Stimulated activated CD8-positive, alpha-beta memory T cell treated with anti-CD3 and anti-CD28 coated beads, Interleukin-2, amount 100 ng/mL, for 1 hour (primary cell): Measurements from ENCODE around the gene FAM234A.
"Not testable (repeated sequence)": the region's sequence is repeated elsewhere in the genome, so short reads cannot be mapped to it uniquely, and the experiment has no call there.

Experiments
- DNase-seq, 2 donors: peaks; one replicate each; pipeline ENCODE4 v3.0.0-alpha.2; 2020; ENCODE audit warnings: low read depth in 2 of 2

The FAM234A gene

DNA sequence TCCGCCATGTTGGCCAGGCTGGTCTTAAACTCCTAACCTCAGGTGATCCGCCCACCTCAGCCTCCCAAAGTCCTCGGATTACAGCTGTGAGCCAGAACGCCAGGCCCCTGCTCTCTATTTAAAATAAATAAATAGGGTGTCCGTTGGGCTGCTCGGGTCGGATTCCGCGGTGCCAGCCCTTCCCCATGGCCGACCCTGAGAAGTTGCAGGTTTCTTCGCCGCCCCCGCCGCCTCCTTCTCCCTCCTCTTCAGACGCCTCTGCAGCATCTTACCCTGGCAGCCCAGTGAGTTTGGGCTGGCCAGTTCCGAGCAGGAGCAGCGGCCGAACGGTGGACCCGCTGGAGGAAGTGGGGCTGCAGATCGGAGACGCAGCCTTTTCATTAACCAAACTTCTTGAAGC lies 3.7 kb upstream of the FAM234A start:
- DNase-seq = no peak

DNA sequence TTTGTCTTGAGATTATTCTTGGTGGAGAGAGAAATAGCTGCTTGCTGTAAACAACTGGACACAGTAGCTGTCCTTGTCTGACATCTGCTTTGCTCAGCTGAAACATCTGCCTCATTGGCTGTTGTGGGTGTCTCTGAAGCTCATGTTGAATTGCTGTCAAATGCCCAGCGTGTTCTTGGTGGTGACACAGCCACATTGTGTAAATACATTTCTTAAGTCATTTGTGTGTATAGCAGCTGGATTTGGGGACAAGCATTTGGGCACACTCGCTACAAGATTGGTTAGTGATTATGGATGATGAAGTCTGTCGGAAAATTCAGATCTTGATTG lies 5.3 kb downstream of the FAM234A start:
- DNase-seq = no peak

DNA sequence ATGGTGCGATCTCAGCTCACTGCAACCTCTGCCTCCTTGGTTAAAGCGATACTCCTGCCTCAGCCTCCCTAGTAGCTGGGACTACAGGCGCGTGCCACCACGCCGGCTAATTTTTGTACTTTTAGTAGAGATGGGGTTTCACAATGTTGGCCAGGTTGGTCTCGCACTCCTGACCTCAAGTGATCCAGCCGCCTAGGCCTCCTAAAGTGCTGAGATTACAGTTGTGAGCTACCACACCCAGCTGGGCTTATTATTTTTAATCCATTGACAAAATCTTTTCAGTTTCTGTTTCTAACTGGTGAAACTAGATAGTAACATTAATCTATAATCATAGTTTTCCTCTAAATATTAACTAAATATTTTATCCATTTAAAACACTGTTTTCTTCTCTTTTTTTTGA lies 5.9 kb downstream of the FAM234A start:
- no peak for DNase-seq

DNA sequence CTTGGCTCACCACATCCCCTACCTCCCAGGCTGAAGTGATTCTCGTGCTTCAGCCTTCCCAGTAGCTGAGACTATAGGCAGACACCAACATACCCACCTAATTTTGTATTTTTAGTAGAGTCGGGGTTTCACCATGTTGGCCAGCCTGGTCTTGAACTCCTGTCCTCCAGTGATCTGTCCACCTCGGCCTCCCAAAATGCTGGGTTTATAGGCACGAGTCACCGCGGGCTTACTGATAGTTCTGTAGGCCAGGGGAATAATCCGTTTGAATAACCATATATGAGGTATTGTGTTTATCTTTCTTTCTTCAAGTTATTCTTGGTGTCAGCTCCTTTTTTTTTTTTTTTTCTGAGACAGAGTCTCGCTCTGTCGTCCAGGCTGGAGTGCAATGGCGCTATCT lies 7.7 kb downstream of the FAM234A start:
- no peak for DNase-seq

DNA sequence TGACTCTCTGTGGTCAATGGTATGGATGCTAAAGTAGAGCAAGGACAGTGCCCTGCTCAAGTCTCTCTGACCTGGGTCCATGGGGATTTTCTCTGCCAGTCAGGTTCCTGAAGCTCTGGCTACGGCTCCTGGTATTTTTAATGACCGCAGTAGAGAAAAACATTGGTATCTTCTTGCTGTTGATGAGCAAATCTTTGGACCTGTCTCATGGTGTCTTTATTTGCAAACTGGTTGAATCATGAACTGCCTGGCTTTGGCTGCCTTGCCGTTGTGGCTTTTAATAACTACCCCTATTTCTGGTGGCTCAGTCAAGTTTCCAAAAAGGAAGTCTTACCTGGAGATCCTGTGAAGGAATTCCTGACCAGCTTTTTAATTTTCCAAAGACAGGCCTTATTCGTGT lies 8.7 kb downstream of the FAM234A start:
- DNase-seq = no peak

DNA sequence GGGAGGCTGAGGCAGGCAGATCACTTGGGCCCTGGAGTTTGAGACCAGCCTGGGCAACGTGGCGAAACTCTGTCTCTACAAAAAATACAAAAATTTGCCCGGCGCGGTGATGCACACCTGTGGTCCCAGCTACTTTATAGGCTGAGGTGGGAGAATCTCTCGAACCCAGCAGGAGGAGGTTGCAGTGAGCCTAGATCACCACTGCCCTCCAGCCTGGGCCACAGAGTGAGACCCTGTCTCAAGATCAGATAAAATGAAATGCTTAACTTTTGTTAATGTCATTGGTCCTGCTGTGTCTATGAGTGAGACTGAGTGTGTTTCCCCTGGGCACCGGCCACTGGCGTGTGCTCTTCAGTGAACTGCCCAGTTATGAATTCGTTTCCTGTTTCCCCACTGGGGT lies 10.5 kb downstream of the FAM234A start:
- DNase-seq = no peak

DNA sequence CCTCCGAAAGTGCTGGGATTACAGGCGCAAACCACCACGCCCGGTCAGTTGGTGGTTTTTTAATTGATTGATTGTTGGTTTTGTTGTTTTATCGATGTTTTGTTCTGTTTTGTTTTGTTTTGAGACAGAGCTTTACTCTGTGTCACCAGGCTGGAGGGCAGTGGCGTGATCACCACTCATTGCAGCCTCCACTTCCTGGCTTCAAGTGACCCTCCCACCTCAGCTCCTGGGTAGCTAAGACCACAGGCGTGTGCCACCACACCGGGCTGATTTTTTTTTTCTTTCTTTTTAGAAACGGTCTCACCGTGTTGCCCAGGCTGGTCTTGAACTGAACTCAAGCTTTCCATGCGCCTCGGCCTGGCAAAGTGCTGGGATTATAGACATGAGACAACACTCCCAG lies 12.4 kb downstream of the FAM234A start:
- DNase-seq = no peak

DNA sequence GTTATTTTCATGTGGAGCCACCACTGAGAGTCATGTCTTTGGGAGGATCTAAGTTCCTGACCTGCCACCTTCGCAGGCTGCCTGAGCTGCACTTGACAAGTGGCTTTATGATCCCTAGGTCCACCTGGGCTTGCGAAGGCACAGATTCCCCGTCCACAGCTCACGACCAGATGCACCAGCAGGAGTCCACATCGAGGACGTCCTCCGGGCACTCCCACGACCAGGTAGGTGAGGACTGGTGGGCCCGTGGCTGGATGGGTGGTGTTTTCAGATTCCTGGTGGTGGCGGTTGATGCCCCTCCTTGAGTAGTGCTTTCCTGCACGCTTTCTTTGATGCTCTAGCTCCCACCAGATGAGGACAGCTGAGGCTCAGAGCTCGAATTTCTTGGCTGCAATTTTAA lies 14.8 kb downstream of the FAM234A start:
- DNase-seq = no peak

DNA sequence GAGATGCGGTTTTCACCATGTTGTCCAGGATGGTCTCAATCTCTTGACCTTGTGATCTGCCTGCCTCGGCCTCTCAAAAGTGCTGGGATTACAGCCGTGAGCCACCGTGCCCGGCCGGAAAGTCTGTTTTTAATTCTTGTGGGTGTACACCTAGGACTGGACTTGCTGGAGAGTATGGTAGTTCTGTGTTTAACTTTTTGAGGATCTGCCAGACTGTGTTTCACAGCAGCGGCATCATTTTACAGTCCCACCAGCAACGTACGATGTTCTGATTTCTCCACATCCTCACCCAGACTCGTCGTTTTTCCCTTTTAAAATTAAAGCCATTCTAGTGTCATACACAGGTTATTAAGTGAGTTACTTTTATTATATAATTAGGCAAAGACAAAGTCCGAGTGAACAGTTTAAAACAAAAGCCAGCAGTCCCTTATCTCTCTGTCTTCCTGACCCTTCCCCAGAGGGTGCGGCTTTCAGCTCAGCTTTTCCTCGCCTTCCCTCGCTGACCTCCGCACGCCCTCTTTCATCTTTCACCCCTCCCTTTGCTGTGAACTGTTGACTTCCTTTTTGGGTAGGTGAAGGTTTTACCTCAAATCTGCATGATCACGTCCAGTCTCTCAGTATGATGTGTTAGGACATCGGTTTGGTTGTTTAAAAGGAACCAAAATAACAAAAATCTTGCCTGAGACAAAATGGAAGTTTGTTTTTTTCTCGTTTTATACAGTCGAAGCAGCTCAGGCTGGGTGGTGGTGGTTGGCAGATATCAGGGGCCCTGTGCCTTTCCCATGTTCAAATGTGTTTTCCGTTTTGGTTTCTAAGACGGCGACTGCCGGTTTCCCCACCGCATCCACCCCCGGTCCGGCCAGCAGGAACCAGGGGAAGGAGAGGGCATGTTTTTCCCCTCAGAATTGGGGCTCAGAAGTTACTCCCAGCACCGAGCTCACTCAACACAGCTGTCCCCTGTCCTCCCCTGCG lies 18.0 kb downstream of the FAM234A start:
- DNase-seq = no peak

DNA sequence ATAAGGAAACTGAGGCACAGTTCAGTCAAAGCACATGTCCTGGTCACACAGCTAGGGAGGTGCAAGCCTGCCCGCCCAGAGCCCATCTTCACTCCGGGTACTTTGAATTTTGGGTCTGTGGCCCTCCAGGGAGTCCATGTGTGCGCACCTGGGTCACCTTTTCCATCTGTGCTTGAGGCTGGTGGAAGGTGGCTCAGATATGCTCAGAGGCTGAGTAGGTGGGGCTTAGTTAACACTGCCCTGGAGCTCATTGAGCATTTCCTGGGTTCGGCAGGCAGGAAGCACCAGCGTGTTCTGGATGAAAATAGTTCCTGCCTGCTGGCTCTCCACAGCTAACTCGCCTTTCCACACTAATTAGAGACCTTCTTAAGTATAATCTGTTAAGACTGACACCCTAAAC lies 19.2 kb downstream of the FAM234A start:
- DNase-seq = no peak

DNA sequence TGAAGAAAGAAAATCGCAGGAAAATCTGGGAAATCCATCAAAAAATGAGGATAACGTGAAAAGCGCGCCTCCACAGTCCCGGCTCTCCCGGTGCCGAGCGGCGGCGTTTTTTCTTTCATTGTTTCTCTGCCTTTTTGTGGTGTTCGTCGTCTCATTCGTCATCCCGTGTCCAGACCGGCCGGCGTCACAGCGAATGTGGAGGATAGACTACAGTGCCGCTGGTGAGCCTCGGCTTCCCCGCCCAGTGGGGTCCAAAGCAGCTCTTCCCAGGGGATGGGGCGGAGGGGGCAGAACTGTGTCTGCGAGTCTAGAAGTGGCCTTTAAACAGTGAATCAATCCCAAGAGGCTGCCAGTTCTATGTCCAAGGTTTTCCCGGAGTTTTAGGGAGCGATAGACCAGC lies 19.8 kb downstream of the FAM234A start:
- DNase-seq = no peak

DNA sequence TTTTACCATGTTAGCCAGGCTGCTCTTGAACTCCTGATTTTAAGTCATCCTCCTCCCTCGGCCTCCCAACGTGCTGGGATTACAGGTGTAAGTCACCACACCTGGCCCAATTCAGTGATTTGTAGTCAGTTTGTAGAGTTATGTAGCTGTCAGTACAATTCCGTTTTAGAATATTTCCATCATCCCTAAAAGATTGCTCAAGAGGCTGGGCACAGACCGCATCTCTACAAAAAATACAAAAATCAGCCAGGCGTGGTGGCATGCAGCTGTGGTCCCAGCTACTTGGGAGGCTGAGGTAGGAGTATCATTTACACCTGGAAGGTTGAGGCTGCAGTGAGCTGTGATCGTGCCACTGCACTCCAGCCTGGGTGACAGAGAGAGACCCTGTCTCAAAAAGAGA lies 20.6 kb downstream of the FAM234A start:
- no peak for DNase-seq

DNA sequence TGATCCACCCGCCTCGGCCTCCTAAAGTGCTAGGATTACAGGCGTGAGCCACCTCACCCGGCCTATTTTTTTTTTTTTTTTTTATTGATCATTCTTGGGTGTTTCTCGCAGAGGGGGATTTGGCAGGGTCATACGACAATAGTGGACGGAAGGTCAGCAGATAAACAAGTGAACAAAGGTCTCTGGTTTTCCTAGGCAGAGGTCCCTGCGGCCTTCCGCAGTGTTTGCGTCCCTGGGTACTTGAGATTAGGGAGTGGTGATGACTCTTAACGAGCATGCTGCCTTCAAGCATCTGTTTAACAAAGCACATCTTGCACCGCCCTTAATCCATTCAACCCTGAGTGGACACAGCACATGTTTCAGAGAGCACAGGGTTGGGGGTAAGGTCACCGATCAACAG lies 23.5 kb downstream of the FAM234A start:
- DNase-seq = not testable (repeated sequence)

DNA sequence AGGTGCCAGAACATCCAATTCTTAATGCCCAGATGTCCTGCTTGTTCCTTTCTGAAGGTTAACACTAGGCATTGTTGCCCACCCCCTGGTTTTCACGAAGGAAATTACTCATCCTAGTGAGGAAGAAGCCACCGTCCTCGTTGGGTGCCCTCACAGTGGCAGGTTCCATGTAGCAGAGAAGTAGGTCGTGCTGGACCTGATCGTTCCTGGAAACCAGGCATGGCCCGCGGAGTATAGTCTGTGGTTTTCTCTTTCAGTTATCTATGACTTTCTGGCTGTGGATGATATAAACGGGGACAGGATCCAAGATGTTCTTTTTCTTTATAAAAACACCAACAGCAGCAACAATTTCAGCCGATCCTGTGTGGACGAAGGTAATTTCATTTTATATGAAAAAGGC lies 24.6 kb downstream of the FAM234A start:
- DNase-seq = no peak

DNA sequence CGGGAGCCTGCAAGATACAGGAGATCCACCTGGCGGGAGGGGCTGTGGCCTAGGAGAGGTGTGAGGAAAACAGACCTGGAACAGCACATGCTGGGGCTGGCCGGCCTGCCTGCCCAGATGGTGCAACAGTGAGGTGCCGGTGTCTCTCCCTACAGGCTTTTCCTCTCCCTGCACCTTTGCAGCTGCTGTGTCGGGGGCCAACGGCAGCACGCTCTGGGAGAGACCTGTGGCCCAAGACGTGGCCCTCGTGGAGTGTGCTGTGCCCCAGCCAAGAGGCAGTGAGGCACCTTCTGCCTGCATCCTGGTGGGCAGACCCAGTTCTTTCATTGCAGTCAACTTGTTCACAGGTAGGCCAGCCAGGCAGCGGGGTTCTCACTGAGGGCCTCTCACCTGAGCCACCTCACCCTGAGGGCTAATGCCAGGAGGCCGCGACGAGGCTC lies 25.2 kb downstream of the FAM234A start:
- no peak for DNase-seq

DNA sequence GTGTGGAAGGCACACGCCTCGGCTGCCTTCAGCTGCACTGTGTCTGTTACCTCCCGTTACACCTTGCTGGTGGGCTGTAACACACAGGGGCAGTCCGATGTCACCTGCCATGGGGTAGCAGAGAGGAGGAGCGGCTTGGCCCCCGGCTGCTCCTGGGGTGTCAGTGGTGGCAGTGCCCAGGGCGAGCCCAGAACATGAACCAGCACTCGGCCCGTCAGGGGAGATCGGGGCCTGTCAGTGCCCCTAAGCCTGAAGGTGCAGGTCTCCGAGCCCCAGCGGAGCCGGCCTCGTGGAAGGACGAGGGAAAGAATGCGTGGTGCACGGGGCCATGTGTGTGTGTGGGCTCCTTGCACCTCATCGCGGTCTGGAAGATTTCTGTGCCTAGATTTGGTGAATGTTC lies 25.7 kb downstream of the FAM234A start:
- no peak for DNase-seq

DNA sequence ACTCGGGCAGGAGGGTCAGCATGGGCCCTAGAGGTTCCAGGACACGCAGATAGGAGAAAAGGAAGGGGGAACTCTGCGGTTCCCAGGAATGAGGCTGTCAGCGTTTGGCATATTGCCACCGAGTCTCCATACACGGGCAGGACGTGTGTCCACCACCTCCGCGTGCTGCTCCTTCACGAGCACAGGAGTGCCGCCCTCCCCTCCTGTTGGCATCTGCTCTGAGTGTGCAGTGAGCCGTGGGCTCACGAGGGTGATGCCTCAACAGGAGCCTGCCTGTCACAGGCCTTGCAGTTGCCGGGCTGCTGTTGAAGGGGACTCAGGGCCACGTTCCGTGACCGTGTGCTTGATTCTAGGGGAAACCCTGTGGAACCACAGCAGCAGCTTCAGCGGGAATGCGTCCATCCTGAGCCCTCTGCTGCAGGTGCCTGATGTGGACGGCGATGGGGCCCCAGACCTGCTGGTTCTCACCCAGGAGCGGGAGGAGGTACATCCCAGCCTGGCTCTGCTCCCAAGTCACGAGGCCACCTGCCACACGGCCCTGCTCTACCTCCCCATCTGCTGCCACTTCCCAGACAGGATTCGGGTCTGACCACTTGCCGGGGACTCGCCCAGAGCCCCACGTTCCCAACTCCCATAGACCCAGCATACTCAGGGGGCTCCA lies 26.5 kb downstream of the FAM234A start:
- DNase-seq = no peak

DNA sequence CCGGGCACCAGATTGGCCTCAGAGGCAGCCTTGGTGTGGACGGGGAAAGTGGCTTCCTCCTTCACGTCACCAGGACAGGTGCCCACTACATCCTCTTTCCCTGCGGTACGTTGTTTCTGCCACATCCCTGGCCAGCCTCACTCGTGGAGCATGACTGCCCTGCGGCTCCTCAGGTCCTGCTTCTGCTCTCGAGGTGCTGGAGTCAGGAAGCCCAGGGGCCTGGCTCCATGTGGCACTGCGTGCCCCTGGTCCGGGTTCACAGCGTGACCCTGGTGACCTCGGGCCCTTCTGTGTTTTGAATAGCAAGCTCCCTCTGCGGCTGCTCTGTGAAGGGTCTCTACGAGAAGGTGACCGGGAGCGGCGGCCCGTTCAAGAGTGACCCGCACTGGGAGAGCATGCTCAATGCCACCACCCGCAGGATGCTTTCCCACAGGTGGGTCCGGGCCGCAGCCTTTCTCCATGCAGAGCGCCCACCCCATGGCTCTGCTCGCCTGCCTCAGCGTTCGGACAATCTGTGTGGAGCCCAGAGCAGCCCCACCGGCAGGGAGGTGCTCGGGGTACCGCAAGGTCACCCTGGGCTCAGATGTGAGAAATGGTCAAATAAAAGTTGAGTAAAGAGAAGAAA lies 27.6 kb downstream of the FAM234A start:
- DNase-seq = no peak

DNA sequence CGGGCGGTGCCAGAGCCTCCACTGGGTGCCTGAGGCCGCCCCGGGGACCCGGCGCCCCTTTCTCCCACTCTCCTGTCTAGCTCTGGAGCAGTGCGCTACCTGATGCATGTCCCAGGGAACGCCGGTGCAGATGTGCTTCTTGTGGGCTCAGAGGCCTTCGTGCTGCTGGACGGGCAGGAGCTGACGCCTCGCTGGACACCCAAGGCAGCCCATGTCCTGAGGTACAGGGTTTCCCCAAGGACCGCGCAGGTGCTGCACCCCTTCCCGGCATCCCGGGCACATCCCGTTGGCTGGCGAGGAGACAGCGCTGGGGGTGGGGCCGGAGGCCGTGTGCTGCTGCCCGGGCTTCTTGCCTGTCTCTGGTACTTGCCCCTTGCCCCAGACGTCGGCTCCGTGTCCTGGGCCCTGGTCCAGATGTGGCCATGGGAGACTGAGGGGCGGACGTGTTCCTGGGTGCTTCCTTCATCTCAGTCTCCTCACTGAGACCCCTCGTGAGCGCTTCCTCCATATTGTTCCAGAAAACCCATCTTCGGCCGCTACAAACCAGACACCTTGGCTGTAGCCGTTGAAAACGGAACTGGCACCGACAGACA lies 28.7 kb downstream of the FAM234A start:
- no peak for DNase-seq

DNA sequence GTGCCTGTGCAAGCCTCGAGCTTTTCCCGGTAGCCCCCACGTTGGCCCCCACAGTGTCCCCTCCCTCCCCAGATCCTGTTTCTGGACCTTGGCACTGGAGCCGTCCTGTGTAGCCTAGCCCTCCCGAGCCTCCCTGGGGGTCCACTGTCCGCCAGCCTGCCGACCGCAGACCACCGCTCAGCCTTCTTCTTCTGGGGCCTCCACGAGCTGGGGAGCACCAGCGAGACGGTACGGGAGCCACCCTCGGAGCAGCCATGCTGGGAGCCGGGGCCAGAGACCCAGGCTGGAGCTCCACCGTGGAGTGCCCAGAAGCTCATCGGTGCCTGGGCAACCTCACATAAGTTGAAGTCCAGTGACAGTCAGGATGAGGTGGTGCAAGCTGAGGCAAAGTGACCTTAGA lies 29.3 kb downstream of the FAM234A start:
- no peak for DNase-seq

DNA sequence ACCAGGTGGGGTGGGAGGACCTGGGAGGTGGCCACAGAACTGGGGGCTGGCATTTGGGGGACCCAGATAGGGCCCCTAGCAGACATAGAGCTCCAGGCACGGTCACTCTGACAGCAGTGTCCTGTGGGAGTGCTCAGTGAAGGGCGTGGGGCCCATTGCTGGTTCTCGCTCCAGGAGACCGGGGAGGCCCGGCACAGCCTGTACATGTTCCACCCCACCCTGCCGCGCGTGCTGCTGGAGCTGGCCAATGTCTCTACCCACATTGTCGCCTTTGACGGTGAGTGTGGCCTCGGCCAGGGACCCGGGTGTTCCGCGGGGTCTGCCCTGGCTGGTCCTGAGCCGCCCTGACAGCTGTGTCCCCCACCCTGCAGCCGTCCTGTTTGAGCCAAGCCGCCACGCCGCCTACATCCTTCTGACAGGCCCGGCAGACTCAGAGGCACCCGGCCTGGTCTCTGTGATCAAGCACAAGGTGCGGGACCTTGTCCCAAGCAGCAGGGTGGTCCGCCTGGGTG lies 29.9 kb downstream of the FAM234A start:
- DNase-seq = no peak

DNA sequence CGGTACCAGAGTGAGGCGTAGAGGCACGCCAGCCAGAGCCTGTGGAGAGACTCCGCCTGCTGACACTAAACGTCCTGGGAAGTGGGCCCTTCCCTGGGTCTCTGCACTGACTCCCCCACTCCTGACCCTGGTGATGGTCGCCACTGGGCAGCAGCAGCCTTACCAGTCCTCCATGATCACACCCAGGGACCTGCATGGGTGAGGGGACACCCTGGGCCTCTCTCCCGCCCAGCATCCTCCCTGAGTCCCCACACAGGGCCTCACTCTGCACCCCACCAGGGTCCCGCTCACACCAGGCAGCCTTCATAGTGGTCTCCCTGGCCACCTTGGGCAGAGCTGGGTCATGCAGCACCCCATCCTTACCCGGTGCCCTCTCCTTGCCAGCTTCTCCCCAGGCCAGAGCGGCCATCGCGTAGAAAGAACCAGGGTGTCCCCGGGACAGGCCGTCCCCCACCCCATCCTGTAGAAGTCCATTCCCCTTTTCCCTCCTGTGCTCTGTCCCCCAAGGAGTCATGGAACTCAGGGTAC lies 30.4 kb downstream of the FAM234A start:
- no peak for DNase-seq
